ENCODE data around the gene LCN12. TPM values are rescaled to one million over a fixed set of nuclear protein-coding genes. Genes with fewer than 3 reads are reported as not detected.
A peak's percentile ranks its signal among the peaks of the same experiment; 100 is the strongest.

Gene LCN12
- total RNA-seq, 1 experiment from 2014 or later = 2.1 TPM

DNA sequence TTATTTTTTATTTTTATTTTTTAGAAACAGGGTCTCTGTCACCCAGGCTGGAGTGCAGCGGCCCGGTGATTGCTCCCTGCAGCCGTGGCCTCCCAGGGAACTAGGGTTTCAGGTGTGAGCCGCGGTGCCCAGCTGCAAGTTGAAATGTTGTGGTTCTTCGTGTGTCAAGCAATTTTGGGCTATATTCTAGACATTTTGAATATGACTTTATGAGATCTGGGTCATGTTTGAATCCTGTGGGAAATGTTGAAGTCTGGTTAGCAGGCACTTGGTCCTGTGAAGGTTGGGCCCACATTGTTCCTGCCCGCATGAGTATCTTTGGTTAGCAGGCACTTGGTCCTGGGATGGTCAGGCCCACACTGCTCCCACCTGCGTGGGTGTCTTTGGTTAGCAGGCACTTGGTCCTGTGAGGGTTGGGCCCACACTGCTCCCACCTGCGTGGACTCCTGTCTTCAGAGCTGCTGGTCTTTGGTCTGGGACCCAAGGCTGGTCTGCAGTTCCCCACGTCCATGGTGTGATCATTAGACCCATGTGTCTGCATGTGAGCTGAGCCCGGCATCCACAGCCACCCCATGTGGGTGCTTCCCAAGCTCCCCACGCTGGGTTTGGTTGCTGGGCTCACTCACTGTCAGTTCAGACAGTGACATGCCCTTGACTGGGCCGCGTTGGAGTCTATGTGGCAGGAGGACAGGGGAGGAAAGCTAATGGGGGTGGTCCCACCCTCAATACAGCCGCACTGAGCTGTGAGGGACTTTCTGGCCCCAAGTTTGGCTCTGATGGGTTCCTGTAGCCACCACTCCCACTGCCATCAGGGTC is 14.7 kb upstream of the LCN12 start:
- peaks cover 8 to 16% of the 10 kb centered on the region in 2 experiments for H3K4me1 Mint-ChIP-seq
- no peak overlapping the region for H3K4me2 ChIP-seq (ENCODE audit: insufficient read depth, insufficient read length, low read length)
- no peaks in the 10 kb centered on the region; the same call in 1 of the 2 replicates for H3K4me1 ChIP-seq (ENCODE audit: insufficient read depth, low read length)
- WGBS (ENCODE audit: extremely low coverage, insufficient read length, low lambda C conversion rate) = no CpG with 5 or more reads among the region's 15 CpGs
- no peak overlapping the region for H2AFZ ChIP-seq (ENCODE audit: low read length)
- H3K4me3 Mint-ChIP-seq = no peak overlapping the region
- no peaks in the 10 kb centered on the region for H3K27me3 ChIP-seq (ENCODE audit: insufficient read depth, low read length)
- H3K79me2 ChIP-seq (ENCODE audit: insufficient read depth, low read length) = no peaks in the 10 kb centered on the region
- no peak overlapping the region for H2BK12ac ChIP-seq (ENCODE audit: insufficient read length, low read depth, low read length)
- no peak overlapping the region for H4K5ac ChIP-seq (ENCODE audit: insufficient read length, low read depth, low read length)
- H3K9me3 Mint-ChIP-seq = no peaks in the 10 kb centered on the region
- H3K18ac ChIP-seq (ENCODE audit: insufficient read length, low read depth, low read length) = no peak overlapping the region
- H3K23ac ChIP-seq (ENCODE audit: insufficient read length, low read depth, low read length) = no peak overlapping the region
- H3K36me3 Mint-ChIP-seq (ENCODE audit: insufficient read depth in 1 of 3, low read depth in 3 of 3) = peaks cover 16 to 70% (median 48%) of the 10 kb centered on the region in 3 experiments
- H3K27ac ChIP-seq (ENCODE audit: insufficient read length, low read depth, low read length) = no peak overlapping the region
- no peak overlapping the region for H3T11ph ChIP-seq (ENCODE audit: low read length)
- H2AK5ac ChIP-seq (ENCODE audit: insufficient read length, low read length) = no peak overlapping the region
- no peaks in the 10 kb centered on the region for H3K23me2 ChIP-seq (ENCODE audit: insufficient read length, low read depth, low read length, poor library complexity, severe bottlenecking)
- H2BK15ac ChIP-seq (ENCODE audit: low read depth, low read length) = no peak overlapping the region
- no peaks in the 10 kb centered on the region for H4K20me1 ChIP-seq (ENCODE audit: control insufficient read depth, insufficient read depth, insufficient read length)
- H4K91ac ChIP-seq (ENCODE audit: insufficient read length, low read depth, low read length) = no peak overlapping the region
- H3K14ac ChIP-seq (ENCODE audit: insufficient read depth, low read length) = no peak overlapping the region
- no peak overlapping the region for H2BK20ac ChIP-seq (ENCODE audit: low read depth, low read length, poor library complexity, severe bottlenecking)
- peak overlapping the region in 2 of 3 experiments; percentile 42 to 73; a peak in 2 of 7 replicates for H3K27ac Mint-ChIP-seq
- no peak for DNase-seq
- no peak overlapping the region for H4K8ac ChIP-seq (replicated peaks; ENCODE audit: insufficient read length, low read depth, low read length)
- TF ChIP-seq, protein P1, sequence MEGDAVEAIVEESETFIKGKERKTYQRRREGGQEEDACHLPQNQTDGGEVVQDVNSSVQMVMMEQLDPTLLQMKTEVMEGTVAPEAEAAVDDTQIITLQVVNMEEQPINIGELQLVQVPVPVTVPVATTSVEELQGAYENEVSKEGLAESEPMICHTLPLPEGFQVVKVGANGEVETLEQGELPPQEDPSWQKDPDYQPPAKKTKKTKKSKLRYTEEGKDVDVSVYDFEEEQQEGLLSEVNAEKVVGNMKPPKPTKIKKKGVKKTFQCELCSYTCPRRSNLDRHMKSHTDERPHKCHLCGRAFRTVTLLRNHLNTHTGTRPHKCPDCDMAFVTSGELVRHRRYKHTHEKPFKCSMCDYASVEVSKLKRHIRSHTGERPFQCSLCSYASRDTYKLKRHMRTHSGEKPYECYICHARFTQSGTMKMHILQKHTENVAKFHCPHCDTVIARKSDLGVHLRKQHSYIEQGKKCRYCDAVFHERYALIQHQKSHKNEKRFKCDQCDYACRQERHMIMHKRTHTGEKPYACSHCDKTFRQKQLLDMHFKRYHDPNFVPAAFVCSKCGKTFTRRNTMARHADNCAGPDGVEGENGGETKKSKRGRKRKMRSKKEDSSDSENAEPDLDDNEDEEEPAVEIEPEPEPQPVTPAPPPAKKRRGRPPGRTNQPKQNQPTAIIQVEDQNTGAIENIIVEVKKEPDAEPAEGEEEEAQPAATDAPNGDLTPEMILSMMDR (conservative IDR thresholded peaks at IDR 0.05) = no peak
- no peak overlapping the region for H3K9ac ChIP-seq (ENCODE audit: extremely low read depth, insufficient read length, low read length)
- H2BK5ac ChIP-seq (ENCODE audit: insufficient read length, low read length) = peak overlapping the region; percentile 60
- no peak overlapping the region for H2BK120ac ChIP-seq (ENCODE audit: low read depth, low read length, poor library complexity, severe bottlenecking)
- no peak overlapping the region for H3K56ac ChIP-seq (ENCODE audit: insufficient read length, low read depth, low read length)
- peaks cover 3% of the 10 kb centered on the region; the same call in 1 of the 2 replicates for H3K27me3 Mint-ChIP-seq (ENCODE audit: low read depth)
- no peaks in the 10 kb centered on the region for H3K79me1 ChIP-seq (ENCODE audit: insufficient read depth, low read depth, low read length, poor library complexity, severe bottlenecking)
- H3K4ac ChIP-seq (ENCODE audit: low read depth, low read length) = no peak overlapping the region
- no peaks in the 10 kb centered on the region for H3K9me3 ChIP-seq (ENCODE audit: control insufficient read depth, low read depth, low read length)
